OCI-LY3 (cell line): ENCODE data around the gene SERPINA4.

Experiments
- H2AFZ ChIP-seq: fragments of 200-600, 300-600 bp; shearing (Covaris generic); 2 replicates; pipeline ENCODE4 v1.6.0; 2014; ENCODE audit warnings: antibody characterized with exemption, low read depth, low read length
- H3K27ac ChIP-seq: fragments of 200-600, 300-600 bp; sonication (generic); 2 replicates; pipeline ENCODE4 v1.5.1; 2014; ENCODE audit warnings: mild to moderate bottlenecking, low read length, moderate library complexity, mixed read lengths
- H3K27me3 ChIP-seq: fragments of 200-600, 300-600 bp; sonication (generic); 2 replicates; pipeline ENCODE4 v1.6.1; 2014; ENCODE audit warnings: low read depth, low read length, mixed read lengths
- H3K36me3 ChIP-seq: fragments of 200-600, 300-600 bp; sonication (generic); replicated peaks from 2 replicates; pipeline ENCODE3; 2014; ENCODE audit warnings: low read depth, low read length, mixed read lengths
- H3K4me1 ChIP-seq: fragments of 300-600, 200-600 bp; sonication (generic); 2 replicates; pipeline ENCODE4 v1.6.1; 2014; ENCODE audit warnings: low read length, mixed read lengths
- H3K4me2 ChIP-seq: fragments of 200-600, 300-600 bp; sonication (generic); 2 replicates; pipeline ENCODE4 v1.6.1; 2014; ENCODE audit warnings: low read length, mixed read lengths
- H3K4me3 ChIP-seq: fragments of 300-600, 200-600 bp; sonication (generic); 2 replicates; pipeline ENCODE4 v1.5.1; 2014; ENCODE audit warnings: antibody characterized with exemption, mild to moderate bottlenecking, low read length, moderate library complexity
- H3K79me2 ChIP-seq: fragments of 300-600, 200-600 bp; shearing (Covaris generic); 2 replicates; pipeline ENCODE4 v1.6.1; 2014; ENCODE audit warnings: mild to moderate bottlenecking, low read length, mixed read lengths
- H3K9ac ChIP-seq: fragments of 300-600, 200-600 bp; shearing (Covaris generic); 2 replicates; pipeline ENCODE4 v1.6.0; 2014; ENCODE audit warnings: mild to moderate bottlenecking, low read length, moderate library complexity
- H3K9me3 ChIP-seq: fragments of 200-600, 300-600 bp; shearing (Covaris generic); 2 replicates; pipeline ENCODE4 v1.6.1; 2014; ENCODE audit warnings: low read length, mixed read lengths; ENCODE audit not compliant: insufficient read depth
- H4K20me1 ChIP-seq: fragments of 200-600, 300-600 bp; sonication (generic); 2 replicates; pipeline ENCODE4 v1.6.1; 2016; ENCODE audit warnings: low read length, mixed read lengths; ENCODE audit not compliant: insufficient read depth
- CTCF ChIP-seq: fragments of 200-600, 300-600 bp; sonication (generic); IDR thresholded peaks from 2 replicates; pipeline ENCODE4 v1.5.1; 2014; ENCODE audit warnings: antibody characterized with exemption, low read length, low read depth
- EZH2phosphoT487 ChIP-seq: fragments of 200-600 bp; shearing (Covaris generic); IDR thresholded peaks from 2 replicates; pipeline ENCODE4 v1.6.1; 2018; ENCODE audit warnings: antibody characterized with exemption, mixed run types, low read depth

SERPINA4 gene

GRCh38 chr14:94598816-94599655 lies 37.8 kb downstream of the SERPINA4 start:
- Histone ChIP-seq H2AFZ (no peak overlapping the region), H3K36me3 (no peaks in the 10 kb centered on the region), H3K4me1 (no peaks in the 10 kb centered on the region), H3K79me2 (no peaks in the 10 kb centered on the region), H3K9me3 (no peaks in the 10 kb centered on the region), H3K27me3 (peaks cover 3% of the 10 kb centered on the region; the same call in 1 of the 2 replicates), H4K20me1 (no peaks in the 10 kb centered on the region), H3K27ac (no peak overlapping the region), H3K9ac (no peak overlapping the region), H3K4me2 (no peak overlapping the region), H3K4me3 (no peak overlapping the region)
- TF ChIP-seq CTCF: no peak
- TF ChIP-seq EZH2phosphoT487: no peak

GRCh38 chr14:94599656-94600004 lies 38.4 kb downstream of the SERPINA4 start:
- Histone ChIP-seq H3K27ac (no peak overlapping the region), H2AFZ (no peak overlapping the region), H4K20me1 (no peaks in the 10 kb centered on the region), H3K36me3 (no peaks in the 10 kb centered on the region), H3K27me3 (peaks cover 9% of the 10 kb centered on the region), H3K79me2 (no peaks in the 10 kb centered on the region), H3K9ac (no peak overlapping the region), H3K4me3 (no peak overlapping the region), H3K4me1 (no peaks in the 10 kb centered on the region), H3K4me2 (no peak overlapping the region), H3K9me3 (no peaks in the 10 kb centered on the region)
- TF ChIP-seq CTCF (no peak), EZH2phosphoT487 (no peak)

- Histone ChIP-seq H4K20me1 (no peaks in the 10 kb centered on the region), H3K36me3 (no peaks in the 10 kb centered on the region), H3K79me2 (no peaks in the 10 kb centered on the region), H3K27me3 (peaks cover 14% of the 10 kb centered on the region), H3K9ac (no peak overlapping the region), H3K4me1 (no peaks in the 10 kb centered on the region), H3K9me3 (no peaks in the 10 kb centered on the region), H2AFZ (no peak overlapping the region), H3K4me3 (no peak overlapping the region), H3K27ac (no peak overlapping the region), H3K4me2 (no peak overlapping the region)
- TF ChIP-seq CTCF (no peak), EZH2phosphoT487 (no peak)
These were observed 38.9 kb downstream of the SERPINA4 start for GRCh38 chr14:94600148-94600545.

GRCh38 chr14:94601884-94602391 lies 40.7 kb downstream of the SERPINA4 start:
- Histone ChIP-seq H3K9ac (no peak overlapping the region), H2AFZ (no peak overlapping the region), H3K36me3 (no peaks in the 10 kb centered on the region), H3K27me3 (peaks cover 29% of the 10 kb centered on the region), H3K4me2 (no peak overlapping the region), H3K9me3 (no peaks in the 10 kb centered on the region), H4K20me1 (no peaks in the 10 kb centered on the region), H3K4me1 (no peaks in the 10 kb centered on the region), H3K27ac (no peak overlapping the region), H3K4me3 (no peak overlapping the region), H3K79me2 (no peaks in the 10 kb centered on the region)
- TF ChIP-seq CTCF (no peak), EZH2phosphoT487 (no peak)
